IPS-18c (cell line): ENCODE data around the gene FERMT3.

Source experiments
- H3K4me3 ChIP-seq: 2 replicates; pipeline ENCODE4 v1.7.0; 2013; ENCODE audit warnings: low read depth, mild to moderate bottlenecking, low read length, moderate library complexity; ENCODE audit not compliant: insufficient read depth
- H3K9me3 ChIP-seq: one replicate; pipeline ENCODE4 v1.6.1; 2013; ENCODE audit warnings: mild to moderate bottlenecking, low read length, moderate library complexity; ENCODE audit not compliant: control insufficient read depth, insufficient read depth

The FERMT3 gene

GRCh38 chr11:64226507-64227051, 20.1 kb downstream of the FERMT3 start:
- Histone ChIP-seq H3K4me3 (peak overlapping the region; percentile 93), H3K9me3 (peaks cover 5% of the 10 kb centered on the region)

GRCh38 chr11:64227405-64227956, 21.0 kb downstream of the FERMT3 start:
- H3K9me3 ChIP-seq, result peaks cover 5% of the 10 kb centered on the region
- H3K4me3 ChIP-seq, result no peak overlapping the region; the same call in 1 of the 2 replicates

- no peak overlapping the region for H3K4me3 ChIP-seq
- H3K9me3 ChIP-seq, result peaks cover 2% of the 10 kb centered on the region
Measured at GRCh38 chr11:64229090-64229743, 22.7 kb downstream of the FERMT3 start.

- Histone ChIP-seq H3K9me3 (peaks cover 2% of the 10 kb centered on the region), H3K4me3 (peak overlapping the region; percentile 64)
Measured at GRCh38 chr11:64229744-64230170, 23.2 kb downstream of the FERMT3 start.

- Histone ChIP-seq H3K9me3 (peaks cover 2% of the 10 kb centered on the region), H3K4me3 (peak within 1 kb of the TSS; percentile 64)
Measured at GRCh38 chr11:64230171-64230984, 23.9 kb downstream of the FERMT3 start, which contains the start of gene DNAJC4. TSS of gene DNAJC4 (plus strand) at chr11:64230548. CDS start at chr11:64230855, 307 bp downstream.

GRCh38 chr11:64230985-64231365, 24.5 kb downstream of the FERMT3 start:
- Histone ChIP-seq H3K9me3 (peaks cover 2% of the 10 kb centered on the region), H3K4me3 (peak overlapping the region; percentile 64)

GRCh38 chr11:64231546-64231945, 25.0 kb downstream of the FERMT3 start:
- no peak overlapping the region for H3K4me3 ChIP-seq

GRCh38 chr11:64232182-64232966, 25.9 kb downstream of the FERMT3 start:
- Histone ChIP-seq H3K9me3 (no peaks in the 10 kb centered on the region), H3K4me3 (no peak overlapping the region)

More at GRCh38 chr11:64231546-64231945, 25.0 kb downstream of the FERMT3 start:
- peaks cover 2% of the 10 kb centered on the region for H3K9me3 ChIP-seq

- Histone ChIP-seq H3K9me3 (no peaks in the 10 kb centered on the region), H3K4me3 (no peak overlapping the region)
Measured at GRCh38 chr11:64232967-64233315, 26.4 kb downstream of the FERMT3 start.

- H3K4me3 ChIP-seq, result peak within 1 kb of the TSS; percentile 64
- H3K9me3 ChIP-seq, result no peaks in the 10 kb centered on the region
Measured at GRCh38 chr11:64233913-64234586, 27.5 kb downstream of the FERMT3 start, which contains the start of gene VEGFB. TSS of gene VEGFB (plus strand) at chr11:64234584. CDS start at chr11:64234834, 250 bp downstream.

GRCh38 chr11:64234647-64235379, 28.3 kb downstream of the FERMT3 start:
- Histone ChIP-seq H3K4me3 (peak overlapping the region; percentile 64), H3K9me3 (no peaks in the 10 kb centered on the region)

- H3K4me3 ChIP-seq, result peak overlapping the region; percentile 64
Measured at GRCh38 chr11:64235437-64236161, 29.1 kb downstream of the FERMT3 start.

GRCh38 chr11:64237484-64237951, 31.0 kb downstream of the FERMT3 start:
- Histone ChIP-seq H3K4me3 (no peak overlapping the region), H3K9me3 (no peaks in the 10 kb centered on the region)

More at GRCh38 chr11:64235437-64236161, 29.1 kb downstream of the FERMT3 start:
- no peaks in the 10 kb centered on the region for H3K9me3 ChIP-seq

- Histone ChIP-seq H3K4me3 (no peak overlapping the region), H3K9me3 (no peaks in the 10 kb centered on the region)
Measured at GRCh38 chr11:64238076-64238475, 31.6 kb downstream of the FERMT3 start.

GRCh38 chr11:64238999-64239398, 32.5 kb downstream of the FERMT3 start:
- Histone ChIP-seq H3K4me3 (no peak overlapping the region), H3K9me3 (no peaks in the 10 kb centered on the region)
